Choroid plexus epithelial cell (primary cell): Measurements from ENCODE around the gene BRAP.
A peak's percentile ranks its signal among the peaks of the same experiment; 100 is the strongest.

Experiments used
- DNase-seq: peaks from one replicate; pipeline ENCODE4 v3.0.0-alpha.2; 2010; ENCODE audit warnings: low read depth
- H3K4me3 ChIP-seq: 2 replicates; pipeline ENCODE4 v1.5.1; 2011; ENCODE audit warnings: low read depth, mild to moderate bottlenecking, control low read depth, low read length, moderate library complexity
- CTCF ChIP-seq: conservative IDR thresholded peaks from 2 replicates; pipeline ENCODE4 v1.5.1; 2011; ENCODE audit warnings: low read depth, mild to moderate bottlenecking, control low read depth, inconsistent platforms, low read length, moderate library complexity

The BRAP gene

GRCh38 chr12:111677186-111677585, 8.6 kb downstream of the BRAP start:
- no peak for TF ChIP-seq CTCF
- no peak overlapping the region for H3K4me3 ChIP-seq
- DNase-seq, result no peak

DNA sequence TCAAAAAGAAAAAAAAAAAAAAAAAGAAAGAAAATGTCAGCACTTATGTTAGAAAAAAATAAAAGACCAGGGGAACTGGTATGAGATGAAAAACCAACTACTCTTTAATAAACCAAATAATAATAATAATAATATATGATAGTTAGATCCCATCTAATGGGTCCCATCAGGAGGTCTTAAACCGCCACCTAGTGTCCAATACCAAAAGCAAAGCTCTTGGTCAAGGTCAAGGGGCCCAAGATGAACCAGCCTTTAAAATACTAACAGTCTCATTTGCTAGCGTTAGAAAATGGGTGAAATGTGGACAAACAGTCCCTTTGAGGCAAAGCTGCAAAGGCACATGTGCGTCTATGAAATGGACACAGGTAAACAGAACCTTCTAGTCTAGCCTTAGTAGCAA, 12.3 kb downstream of the BRAP start:
- DNase-seq, result peak; percentile 71
- peak; percentile 77 for TF ChIP-seq CTCF
- H3K4me3 ChIP-seq, result no peak overlapping the region

DNA sequence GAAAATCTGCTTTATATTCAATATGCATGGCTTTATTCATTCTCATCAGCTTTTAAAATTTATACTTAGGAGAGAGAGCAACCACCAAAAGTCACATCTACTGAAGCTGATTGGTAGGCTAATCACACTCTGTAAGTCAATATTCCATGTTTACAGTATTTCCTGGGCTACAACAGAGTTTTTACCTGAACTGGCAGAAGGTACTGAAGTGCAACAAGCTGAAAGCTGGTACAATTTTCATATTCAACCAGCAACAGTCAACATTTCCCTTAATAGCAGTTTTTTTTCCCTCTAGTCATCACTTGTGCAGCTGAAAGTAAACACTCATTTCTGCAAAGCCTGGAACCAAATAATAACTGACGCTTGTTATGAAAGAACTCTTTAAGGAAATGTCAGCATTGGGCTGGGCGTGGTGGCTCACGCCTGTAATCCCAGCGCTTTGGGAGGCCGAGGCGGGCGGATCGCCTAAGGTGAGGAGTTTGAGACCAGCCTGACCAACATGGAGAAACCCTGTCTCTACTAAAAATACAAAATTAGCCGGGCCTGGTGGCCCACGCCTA, 12.9 kb downstream of the BRAP start:
- TF ChIP-seq CTCF, result no peak
- no peak overlapping the region for H3K4me3 ChIP-seq
- DNase-seq, result no peak

DNA sequence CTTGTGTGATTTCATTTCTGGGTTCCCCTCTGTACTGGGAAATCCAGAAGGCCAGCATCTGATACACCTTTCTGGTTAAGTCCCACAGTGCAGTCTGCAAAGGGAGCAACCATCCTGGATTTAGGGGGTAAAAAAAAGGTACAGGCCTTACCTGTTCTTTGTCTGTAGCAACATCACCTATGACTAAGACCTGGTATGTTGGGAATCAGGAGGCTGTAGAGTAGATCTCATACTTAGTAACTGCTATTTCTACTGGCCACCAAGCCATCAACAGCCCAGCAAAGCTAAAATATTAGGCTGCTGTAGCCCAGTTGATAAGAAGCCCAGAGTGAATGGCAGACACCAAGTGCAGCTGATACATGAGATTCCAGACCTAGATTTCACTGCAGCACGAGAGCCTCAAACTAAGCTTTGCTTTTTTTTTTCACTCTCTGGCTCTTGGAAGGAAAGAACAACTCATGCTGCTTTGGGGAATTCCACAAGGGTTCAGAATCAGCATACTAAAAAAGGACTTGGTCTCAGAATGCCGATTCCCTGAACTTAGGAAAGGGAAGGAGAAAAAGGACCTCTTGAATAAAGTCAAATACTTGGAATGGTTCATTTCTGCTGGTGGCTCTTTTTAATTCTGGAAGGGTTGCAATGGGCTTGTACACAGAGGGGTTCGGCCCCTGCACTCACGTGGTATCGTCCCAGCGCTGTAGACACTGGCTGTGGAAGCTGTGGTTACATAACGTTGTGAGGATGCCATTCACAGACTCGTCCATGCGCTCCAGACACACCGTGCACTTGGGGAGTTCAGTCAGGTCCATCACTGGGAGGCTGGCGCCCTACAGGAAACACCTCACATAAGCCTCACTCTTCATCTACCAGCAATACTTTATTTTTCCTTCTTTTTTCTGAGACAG, 20.5 kb downstream of the BRAP start:
- peak; percentile 56 for DNase-seq
- no peak overlapping the region for H3K4me3 ChIP-seq
- no peak for TF ChIP-seq CTCF

- no peak for TF ChIP-seq CTCF
- H3K4me3 ChIP-seq, result no peak overlapping the region
Measured at GRCh38 chr12:111664499-111664898, 21.3 kb downstream of the BRAP start.

DNA sequence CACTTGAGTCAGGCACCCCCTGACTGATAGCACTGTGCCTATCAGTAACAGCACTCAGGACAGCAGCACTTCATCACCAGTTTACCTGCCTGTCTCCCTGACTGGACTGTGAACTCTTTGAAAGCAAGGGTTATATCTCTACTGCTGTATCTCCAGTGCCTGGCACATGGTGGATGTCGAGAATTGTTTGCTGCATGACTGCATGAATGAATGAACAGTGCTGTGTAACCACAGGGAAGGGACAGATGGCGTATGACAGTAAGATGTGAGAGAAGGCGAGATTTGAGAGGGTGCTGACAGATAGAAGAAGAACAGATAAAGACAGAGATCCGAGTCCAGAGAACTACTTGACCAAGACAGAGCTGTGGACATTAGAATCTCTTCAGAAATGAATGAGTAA, 29.7 kb downstream of the BRAP start:
- DNase-seq, result no peak
- no peak for TF ChIP-seq CTCF
- no peak overlapping the region for H3K4me3 ChIP-seq

More at GRCh38 chr12:111664499-111664898, 21.3 kb downstream of the BRAP start:
- DNase-seq, result no peak

- DNase-seq, result no peak
- no peak for TF ChIP-seq CTCF
- H3K4me3 ChIP-seq, result no peak overlapping the region
Measured at GRCh38 chr12:111655356-111655755, 30.4 kb downstream of the BRAP start.
